Testis (tissue), 5 donors: Measurements from ENCODE around the gene ZBTB9. TPM values are rescaled to one million over a fixed set of nuclear protein-coding genes. Genes with fewer than 3 reads are reported as not detected.

Source experiments
- DNase-seq: peaks from one replicate; pipeline ENCODE4 v3.0.0-alpha.2; 2019
- H3K27ac ChIP-seq, 2 donors: fragments of 200-600 bp; sonication (generic); one replicate each; pipeline ENCODE4 v1.5.1; 2019
- H3K27me3 ChIP-seq: fragments of 200-600 bp; sonication (generic); one replicate; pipeline ENCODE4 v1.5.1; 2019
- H3K36me3 ChIP-seq: fragments of 200-600 bp; sonication (generic); one replicate; pipeline ENCODE4 v1.5.1; 2017; ENCODE audit warnings: low read depth; ENCODE audit errors: missing control alignments
- H3K4me1 ChIP-seq: fragments of 200-600 bp; sonication (generic); one replicate; pipeline ENCODE4 v1.5.1; 2019
- H3K4me3 ChIP-seq, 2 donors: fragments of 200-600 bp; sonication (generic); one replicate each; pipeline ENCODE4 v1.5.1; 2017 to 2019
- H3K9me3 ChIP-seq: fragments of 200-600 bp; sonication (generic); one replicate; pipeline ENCODE4 v1.5.1; 2017
- POLR2A ChIP-seq: fragments of 450-650 bp; IDR thresholded peaks from one replicate; pipeline ENCODE4 v1.6.1; 2017; ENCODE audit warnings: antibody characterized with exemption, mild to moderate bottlenecking, moderate library complexity
- WGBS, 2 donors: methylation state at CpG; one replicate each; pipeline ENCODE4 v1.1.5; 2018; 5-methylcytosine and 5-hydroxymethylcytosine counted together
- intact Hi-C: fragments of 100-400 bp; cut with DNase I; formaldehyde crosslinking; loops from one replicate; pipeline ENCODE4 v1.15.1; 2023; ENCODE audit warnings: low total_unique reads
- long read RNA-seq, 2 donors: transcript quantifications; one replicate each; lab custom pipeline, GENCODE V29; 2026
- polyA plus RNA-seq: library from polyadenylated mRNA; stranded (reverse); fragments of 350-450 nt; fragmentation: Illumina TruSeq; extraction: RNeasy Lipid Tissue Mini Kit (QIAGEN cat#74804); gene quantifications from one replicate; pipeline ENCODE4 v1.2.3, GENCODE V29; 2014; ENCODE audit warnings: low read depth, low replicate concordance; ENCODE audit not compliant: insufficient read depth
- total RNA-seq, 2 donors: library from RNA; depleted of rRNA; stranded (reverse); fragments of >200 nt; gene quantifications; one replicate each; pipeline ENCODE4 v1.2.3, GENCODE V29; 2016
- TF ChIP-seq, protein P1 (sequence below), 3 experiments: fragments of 450-650 bp in 2 of 3; fragments of 200-600 bp in 1 of 3; sonication (generic) in 1 of 3; IDR thresholded peaks; one replicate each; pipeline ENCODE4 v1.5.1; 2016 to 2019; ENCODE audit warnings: antibody characterized with exemption in 3 of 3, mild to moderate bottlenecking in 2 of 3, moderate library complexity in 1 of 3

Gene ZBTB9, protein sequence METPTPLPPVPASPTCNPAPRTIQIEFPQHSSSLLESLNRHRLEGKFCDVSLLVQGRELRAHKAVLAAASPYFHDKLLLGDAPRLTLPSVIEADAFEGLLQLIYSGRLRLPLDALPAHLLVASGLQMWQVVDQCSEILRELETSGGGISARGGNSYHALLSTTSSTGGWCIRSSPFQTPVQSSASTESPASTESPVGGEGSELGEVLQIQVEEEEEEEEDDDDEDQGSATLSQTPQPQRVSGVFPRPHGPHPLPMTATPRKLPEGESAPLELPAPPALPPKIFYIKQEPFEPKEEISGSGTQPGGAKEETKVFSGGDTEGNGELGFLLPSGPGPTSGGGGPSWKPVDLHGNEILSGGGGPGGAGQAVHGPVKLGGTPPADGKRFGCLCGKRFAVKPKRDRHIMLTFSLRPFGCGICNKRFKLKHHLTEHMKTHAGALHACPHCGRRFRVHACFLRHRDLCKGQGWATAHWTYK
- total RNA-seq: 10 to 100 TPM; 15.2 to 15.7 TPM
- polyA plus RNA-seq: 16.9 TPM
- long read RNA-seq, donor 1, transcript ZBTB9-201 (2 exons, 2,716 nt): major isoform, 6 of 6 reads
- long read RNA-seq, donor 1, partial matches to known transcripts: 0 of 6 reads
- long read RNA-seq, donor 1, other reads (novel, unspliced or antisense): 0 of 6 reads
- long read RNA-seq, donor 2, transcript ZBTB9-201 (2 exons, 2,716 nt): major isoform, 6 of 6 reads
- long read RNA-seq, donor 2, partial matches to known transcripts: 0 of 6 reads
- long read RNA-seq, donor 2, other reads (novel, unspliced or antisense): 0 of 6 reads

DNA sequence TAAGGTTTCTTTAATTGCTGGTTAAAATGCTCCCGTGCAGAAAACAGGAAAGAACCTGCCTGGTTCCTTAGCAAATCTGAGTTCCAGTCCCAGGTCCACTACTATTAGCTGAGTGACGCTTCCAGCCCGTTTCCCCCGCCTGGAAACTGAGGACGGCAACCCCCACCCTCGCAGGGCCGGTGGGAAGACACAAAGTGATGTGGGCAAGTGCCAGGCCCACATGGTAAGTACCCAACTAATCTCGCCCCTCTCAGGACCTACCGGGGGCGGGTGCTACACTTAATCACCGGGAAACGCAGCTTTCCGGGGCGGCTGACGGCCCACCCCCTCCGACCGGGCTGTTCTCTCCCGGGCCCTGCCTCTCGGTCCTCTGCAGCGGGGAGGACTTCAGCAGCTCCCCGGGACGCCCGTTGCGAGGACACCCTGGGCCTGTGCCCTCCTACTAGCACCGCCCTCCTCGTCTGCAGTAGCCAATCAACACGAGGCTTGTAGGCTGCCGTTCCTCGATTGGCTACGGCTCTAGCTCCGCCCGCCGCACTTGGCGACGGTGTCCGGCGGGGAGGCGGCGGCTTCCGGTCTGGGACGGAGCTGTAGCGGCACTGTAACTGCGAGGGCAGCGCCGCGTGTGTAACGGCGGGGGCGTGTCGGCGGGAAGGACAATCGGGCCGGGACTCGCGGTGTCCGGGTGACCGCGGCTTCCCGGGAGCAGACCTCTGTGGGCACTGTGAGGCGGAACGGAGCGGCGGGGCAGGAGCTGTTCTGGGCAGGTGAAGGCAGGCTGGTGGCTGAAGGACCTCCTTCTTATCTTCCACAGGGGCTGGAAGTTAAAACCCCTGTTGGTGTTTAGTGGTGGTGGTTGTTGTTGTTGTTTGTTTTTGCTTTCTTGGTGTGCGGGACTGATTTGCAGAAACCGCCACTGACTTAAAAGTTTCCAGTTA is at the start of gene ZBTB9:
TSS of gene ZBTB9 (plus strand) at position 568 of the 938 bp plus-strand sequence. CDS start 525 bp downstream, outside the sequence.
- Histone ChIP-seq H3K27me3 (no peaks in the 10 kb centered on the region), H3K36me3 (no peaks in the 10 kb centered on the region), H3K4me1 (peaks cover 33% of the 10 kb centered on the region), H3K9me3 (no peaks in the 10 kb centered on the region), H3K4me3 (peak within 1 kb of the TSS; percentile 62 to 77), H3K27ac (peak within 1 kb of the TSS; percentile 14 to 62)
- TF ChIP-seq, protein P1, sequence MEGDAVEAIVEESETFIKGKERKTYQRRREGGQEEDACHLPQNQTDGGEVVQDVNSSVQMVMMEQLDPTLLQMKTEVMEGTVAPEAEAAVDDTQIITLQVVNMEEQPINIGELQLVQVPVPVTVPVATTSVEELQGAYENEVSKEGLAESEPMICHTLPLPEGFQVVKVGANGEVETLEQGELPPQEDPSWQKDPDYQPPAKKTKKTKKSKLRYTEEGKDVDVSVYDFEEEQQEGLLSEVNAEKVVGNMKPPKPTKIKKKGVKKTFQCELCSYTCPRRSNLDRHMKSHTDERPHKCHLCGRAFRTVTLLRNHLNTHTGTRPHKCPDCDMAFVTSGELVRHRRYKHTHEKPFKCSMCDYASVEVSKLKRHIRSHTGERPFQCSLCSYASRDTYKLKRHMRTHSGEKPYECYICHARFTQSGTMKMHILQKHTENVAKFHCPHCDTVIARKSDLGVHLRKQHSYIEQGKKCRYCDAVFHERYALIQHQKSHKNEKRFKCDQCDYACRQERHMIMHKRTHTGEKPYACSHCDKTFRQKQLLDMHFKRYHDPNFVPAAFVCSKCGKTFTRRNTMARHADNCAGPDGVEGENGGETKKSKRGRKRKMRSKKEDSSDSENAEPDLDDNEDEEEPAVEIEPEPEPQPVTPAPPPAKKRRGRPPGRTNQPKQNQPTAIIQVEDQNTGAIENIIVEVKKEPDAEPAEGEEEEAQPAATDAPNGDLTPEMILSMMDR (IDR thresholded peaks at IDR 0.05): peak in 1 of 3 experiments; percentile 26
- TF ChIP-seq POLR2A: peak; percentile 84
- WGBS, 2 donors: 1 to 2% methylated on average over 21 to 40 of the region's 65 CpGs
- DNase-seq: peak; percentile 98
- intact Hi-C loops: no loop called here

DNA sequence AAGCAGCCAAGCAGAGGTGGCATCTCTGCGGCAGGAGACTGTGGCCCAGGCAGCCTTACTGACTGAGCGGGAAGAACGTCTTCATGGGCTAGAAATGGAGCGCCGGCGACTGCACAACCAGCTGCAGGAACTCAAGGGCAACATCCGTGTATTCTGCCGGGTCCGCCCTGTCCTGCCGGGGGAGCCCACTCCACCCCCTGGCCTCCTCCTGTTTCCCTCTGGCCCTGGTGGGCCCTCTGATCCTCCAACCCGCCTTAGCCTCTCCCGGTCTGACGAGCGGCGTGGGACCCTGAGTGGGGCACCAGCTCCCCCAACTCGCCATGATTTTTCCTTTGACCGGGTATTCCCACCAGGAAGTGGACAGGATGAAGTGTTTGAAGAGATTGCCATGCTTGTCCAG is 49.5 kb upstream of the ZBTB9 start:
- no peaks in the 10 kb centered on the region for H3K27me3 ChIP-seq
- peaks cover 6% of the 10 kb centered on the region for H3K4me1 ChIP-seq
- no peaks in the 10 kb centered on the region for H3K9me3 ChIP-seq
- H3K4me3 ChIP-seq: no peak overlapping the region
- H3K36me3 ChIP-seq: no peaks in the 10 kb centered on the region
- H3K27ac ChIP-seq: no peak overlapping the region
- intact Hi-C loops: no loop called here
- TF ChIP-seq, protein P1 (IDR thresholded peaks at IDR 0.05): no peak
- DNase-seq: no peak
- 95 to 96% methylated on average over 12 to 17 of the region's 17 CpGs for WGBS, 2 donors

DNA sequence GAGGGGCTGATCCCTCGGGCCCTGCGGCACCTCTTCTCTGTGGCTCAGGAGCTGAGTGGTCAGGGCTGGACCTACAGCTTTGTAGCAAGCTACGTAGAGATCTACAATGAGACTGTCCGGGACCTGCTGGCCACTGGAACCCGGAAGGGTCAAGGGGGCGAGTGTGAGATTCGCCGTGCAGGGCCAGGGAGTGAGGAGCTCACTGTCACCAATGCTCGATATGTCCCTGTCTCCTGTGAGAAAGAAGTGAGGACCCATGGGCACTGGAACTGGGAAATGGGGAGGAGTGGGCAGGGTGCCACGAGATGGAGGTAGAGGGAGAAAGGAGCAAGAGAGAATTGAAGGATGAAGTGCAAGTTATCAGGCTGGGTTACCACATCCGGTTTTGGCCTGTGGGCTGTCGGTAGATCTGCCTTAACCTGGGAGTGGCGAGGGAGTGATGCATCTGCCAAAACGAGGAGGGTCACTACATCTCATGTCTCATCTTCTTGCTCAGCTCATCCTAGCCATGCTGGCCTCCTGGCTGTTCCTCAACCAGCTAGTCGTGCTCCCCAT is 48.9 kb upstream of the ZBTB9 start:
- 90 to 96% methylated on average over 15 of the region's 15 CpGs for WGBS, 2 donors
- Histone ChIP-seq H3K4me1 (peaks cover 6% of the 10 kb centered on the region), H3K27ac (no peak overlapping the region), H3K4me3 (no peak overlapping the region), H3K27me3 (no peaks in the 10 kb centered on the region), H3K9me3 (no peaks in the 10 kb centered on the region), H3K36me3 (no peaks in the 10 kb centered on the region)
- TF ChIP-seq POLR2A: no peak
- TF ChIP-seq, protein P1 (IDR thresholded peaks at IDR 0.05): no peak
- DNase-seq: no peak
- intact Hi-C loops: no loop called here

DNA sequence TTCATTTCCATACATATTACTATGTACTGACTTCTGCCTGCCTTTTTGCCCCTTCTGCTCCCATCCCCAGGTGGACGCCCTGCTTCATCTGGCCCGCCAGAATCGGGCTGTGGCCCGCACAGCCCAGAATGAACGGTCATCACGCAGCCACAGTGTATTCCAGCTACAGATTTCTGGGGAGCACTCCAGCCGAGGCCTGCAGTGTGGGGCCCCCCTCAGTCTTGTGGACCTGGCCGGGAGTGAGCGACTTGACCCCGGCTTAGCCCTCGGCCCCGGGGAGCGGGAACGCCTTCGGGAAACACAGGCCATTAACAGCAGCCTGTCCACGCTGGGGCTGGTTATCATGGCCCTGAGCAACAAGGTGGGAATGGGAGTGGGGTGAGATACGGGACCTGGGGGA is 48.2 kb upstream of the ZBTB9 start:
- Histone ChIP-seq H3K4me1 (peaks cover 6% of the 10 kb centered on the region), H3K27me3 (no peaks in the 10 kb centered on the region), H3K27ac (no peak overlapping the region), H3K4me3 (no peak overlapping the region), H3K36me3 (no peaks in the 10 kb centered on the region), H3K9me3 (no peaks in the 10 kb centered on the region)
- intact Hi-C loops: no loop called here
- WGBS, 2 donors: 94 to 95% methylated on average over 10 to 17 of the region's 17 CpGs
- DNase-seq: no peak
- TF ChIP-seq, protein P1 (IDR thresholded peaks at IDR 0.05): no peak
- no peak for TF ChIP-seq POLR2A
